Daoy (cell line): ENCODE measurements around the gene EPHA8. TPM values are rescaled to one million over a fixed set of nuclear protein-coding genes. Genes with fewer than 3 reads are reported as not detected.

Source experiments
- DNase-seq: peaks from one replicate; pipeline ENCODE4 v3.0.0-alpha.2; 2015; ENCODE audit warnings: low read depth
- total RNA-seq: library from RNA; depleted of rRNA; stranded (reverse); fragments of >200 nt; shearing (Covaris generic); gene quantifications from 2 replicates; pipeline ENCODE4 v1.2.3, GENCODE V29; 2014; rRNA removed

The EPHA8 gene
- not detected in 2 replicates for total RNA-seq

- DNase-seq: no peak
Observed at GRCh38 chr1:22562584-22563583, at the start of gene EPHA8. Gene EPHA8, plus strand, starts transcription at chr1:22563489. Its CDS starts 147 bp downstream, at chr1:22563636.

GRCh38 chr1:22516906-22517571, 46.2 kb upstream of the EPHA8 start:
- DNase-seq: no peak

GRCh38 chr1:22517956-22518355, 45.3 kb upstream of the EPHA8 start:
- DNase-seq: no peak

- DNase-seq: no peak
Observed at GRCh38 chr1:22518379-22518778, 44.9 kb upstream of the EPHA8 start.

GRCh38 chr1:22520871-22521270, 42.4 kb upstream of the EPHA8 start:
- DNase-seq: no peak

DNA sequence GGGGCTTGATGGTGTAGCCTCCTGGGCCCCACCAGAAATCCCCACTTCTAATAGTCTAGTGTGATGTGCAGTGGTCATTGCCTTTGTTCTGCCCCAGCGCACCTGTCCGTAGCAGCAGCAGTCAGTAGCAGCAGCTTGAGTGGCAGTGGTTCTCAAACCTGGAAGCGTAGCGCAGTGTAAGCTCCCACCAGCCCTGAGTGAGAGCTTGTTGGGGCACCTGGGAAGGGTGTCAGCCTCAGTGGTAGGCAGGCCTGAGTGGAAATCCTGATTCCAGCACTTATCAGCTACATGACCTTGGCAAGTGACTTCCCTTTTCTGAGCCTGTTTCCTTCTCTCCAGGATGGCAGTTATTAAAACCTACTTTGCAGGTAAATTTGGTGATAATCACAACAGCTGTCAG, 41.6 kb upstream of the EPHA8 start:
- no peak for DNase-seq

GRCh38 chr1:22522221-22522743, 41.0 kb upstream of the EPHA8 start:
- DNase-seq: no peak

DNA sequence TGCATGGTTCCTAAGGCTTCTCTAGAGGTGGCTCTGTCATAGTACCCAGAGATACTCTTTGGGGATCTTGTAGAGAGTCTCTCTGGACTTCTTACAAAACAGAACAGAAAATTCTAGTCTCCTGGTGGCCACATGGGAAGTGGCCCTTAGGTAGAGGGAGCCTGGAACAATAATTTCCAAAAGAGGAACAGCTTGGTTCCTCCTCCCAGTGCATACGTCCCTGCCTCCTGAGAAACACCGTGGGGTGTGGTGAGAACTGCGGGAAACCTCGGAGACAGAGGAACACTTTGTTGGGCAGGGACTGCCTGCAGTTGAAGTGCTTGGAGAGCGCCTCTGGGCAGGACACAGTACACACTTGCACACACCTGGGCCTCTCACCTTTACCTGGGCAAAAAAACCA, 38.8 kb upstream of the EPHA8 start:
- no peak for DNase-seq

- no peak for DNase-seq
Observed at GRCh38 chr1:22525211-22525610, 38.1 kb upstream of the EPHA8 start.

DNA sequence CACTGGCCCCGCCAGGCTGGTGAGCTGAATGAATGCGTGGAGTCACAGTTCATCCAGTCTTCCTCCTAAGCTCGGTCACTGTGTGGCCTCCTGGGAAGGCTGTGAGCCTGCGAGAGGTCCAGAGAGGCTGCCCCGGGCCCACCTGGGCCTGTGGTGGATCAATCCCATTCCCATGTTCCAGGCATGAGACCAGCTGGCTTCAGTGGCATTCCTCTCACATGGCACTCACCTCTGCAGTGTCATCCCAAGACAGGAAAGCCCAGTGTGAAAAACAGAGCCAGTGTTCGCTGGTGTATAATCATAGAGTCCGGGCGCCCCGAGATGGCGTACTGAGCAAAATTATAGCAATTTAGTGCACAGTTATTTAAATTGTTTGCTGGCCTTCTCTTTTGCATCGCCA, 37.6 kb upstream of the EPHA8 start:
- DNase-seq: no peak

DNA sequence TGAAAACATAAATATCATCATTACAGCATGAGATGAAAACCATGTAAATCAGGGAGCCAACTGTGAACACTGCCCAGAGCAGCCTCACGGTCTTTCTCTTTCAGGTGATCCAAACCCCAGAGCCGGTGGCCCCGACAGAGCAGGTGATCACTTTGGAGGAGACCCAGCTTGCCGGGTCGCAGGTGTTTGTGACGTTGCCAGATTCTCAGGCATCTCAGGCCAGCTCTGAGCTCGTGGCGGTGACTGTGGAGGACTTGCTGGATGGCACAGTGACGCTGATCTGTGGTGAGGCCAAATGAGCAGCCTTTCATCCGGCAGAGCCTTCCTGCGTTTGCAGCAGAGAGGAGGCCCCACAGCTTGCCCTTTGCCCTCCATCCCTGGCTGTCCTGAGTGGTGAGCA, 37.2 kb upstream of the EPHA8 start:
- no peak for DNase-seq

- no peak for DNase-seq
Observed at GRCh38 chr1:22526677-22527076, 36.6 kb upstream of the EPHA8 start.

DNA sequence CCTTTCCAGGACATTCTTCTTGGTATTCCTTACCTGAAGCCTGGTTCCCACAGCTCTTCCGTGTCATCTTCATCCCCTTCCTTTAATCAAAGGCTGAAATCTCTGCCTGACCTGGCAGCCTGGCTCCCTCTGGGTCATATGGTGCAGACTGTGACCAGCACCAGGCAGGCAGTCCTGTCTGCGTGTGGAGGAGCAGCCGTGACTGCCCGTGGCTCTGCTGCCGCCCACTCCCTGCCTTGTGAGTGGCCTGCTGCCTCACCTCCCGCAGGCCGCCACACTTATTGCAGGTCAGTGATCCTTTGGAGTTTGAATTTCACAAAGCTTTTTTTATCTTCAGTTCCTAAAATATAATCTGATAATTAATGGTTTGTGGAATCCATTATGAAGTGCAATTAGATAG, 36.2 kb upstream of the EPHA8 start:
- DNase-seq: no peak

GRCh38 chr1:22527555-22528296, 35.6 kb upstream of the EPHA8 start:
- DNase-seq: no peak

DNA sequence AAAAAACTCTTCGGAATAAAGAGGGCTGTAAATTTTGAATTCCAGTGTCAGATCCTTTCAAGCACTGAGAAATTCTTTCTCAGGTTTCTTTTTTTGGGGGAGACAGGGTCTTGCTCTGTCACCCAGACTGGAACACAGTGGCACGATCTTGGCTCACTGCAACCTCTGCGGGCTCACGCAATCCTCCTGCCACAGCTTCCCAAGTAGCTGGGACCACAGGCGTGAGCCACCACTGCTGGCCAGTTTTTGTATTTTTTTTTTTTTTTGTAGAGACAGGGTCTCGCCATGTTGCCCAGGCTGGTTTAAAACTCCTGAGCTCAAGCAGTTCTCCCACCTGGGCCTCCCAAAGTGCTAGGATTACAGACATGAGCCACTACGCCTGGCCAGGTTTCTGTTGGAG, 34.8 kb upstream of the EPHA8 start:
- no peak for DNase-seq

DNA sequence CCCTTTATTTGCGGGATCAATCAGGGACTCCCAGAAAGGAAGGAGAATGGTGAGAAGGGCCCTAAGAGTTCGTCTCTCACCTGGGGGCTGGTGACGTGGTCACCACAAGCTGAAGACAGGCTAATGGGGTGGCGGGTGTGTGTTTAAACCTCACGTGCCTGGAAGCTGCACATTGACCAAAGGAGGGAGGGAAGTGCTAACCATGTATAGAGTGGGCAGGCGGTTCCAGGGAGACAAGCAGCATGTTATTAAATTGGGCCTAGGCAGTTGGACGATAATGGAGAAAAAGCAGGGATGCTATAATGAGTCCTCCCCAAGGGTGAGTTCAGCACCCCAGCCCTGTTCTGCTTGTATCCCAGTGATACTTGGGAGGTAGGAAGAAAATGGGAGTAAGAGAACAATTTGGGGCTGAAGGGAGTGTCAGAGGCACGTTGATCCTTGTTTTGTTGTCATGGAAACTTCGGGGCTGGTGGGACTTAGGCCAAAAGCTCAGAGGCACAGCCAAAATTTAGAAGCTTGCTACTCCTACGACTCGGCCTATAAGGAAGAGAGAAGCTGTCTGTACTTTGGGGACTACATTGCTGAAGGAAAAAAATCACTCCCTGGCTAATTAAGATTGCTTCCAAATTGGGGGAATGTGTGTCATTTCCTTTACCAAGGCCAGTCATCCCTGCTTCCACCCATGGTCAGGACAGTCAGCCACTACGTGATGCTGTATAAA, 33.2 kb upstream of the EPHA8 start:
- DNase-seq: peak; percentile 45

DNA sequence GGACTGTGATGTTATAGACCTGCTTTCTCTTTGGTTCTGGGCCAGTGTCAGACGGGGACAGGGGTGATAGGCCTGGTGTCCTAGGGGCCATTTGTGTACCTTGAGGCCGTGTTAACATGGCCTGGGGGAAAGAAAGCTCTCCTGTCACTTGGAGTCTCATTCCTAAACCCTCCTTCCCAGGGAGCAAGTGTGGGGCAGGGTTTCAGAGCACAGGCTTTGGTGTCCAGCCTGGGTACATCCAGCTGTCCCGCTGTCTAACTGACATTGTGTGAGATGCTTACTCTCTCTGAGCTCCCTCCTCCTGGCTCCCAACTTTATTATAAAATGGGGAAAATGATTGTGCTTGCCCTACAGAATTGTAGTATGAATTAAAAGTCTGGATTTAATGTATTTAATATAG, 32.6 kb upstream of the EPHA8 start:
- no peak for DNase-seq

DNA sequence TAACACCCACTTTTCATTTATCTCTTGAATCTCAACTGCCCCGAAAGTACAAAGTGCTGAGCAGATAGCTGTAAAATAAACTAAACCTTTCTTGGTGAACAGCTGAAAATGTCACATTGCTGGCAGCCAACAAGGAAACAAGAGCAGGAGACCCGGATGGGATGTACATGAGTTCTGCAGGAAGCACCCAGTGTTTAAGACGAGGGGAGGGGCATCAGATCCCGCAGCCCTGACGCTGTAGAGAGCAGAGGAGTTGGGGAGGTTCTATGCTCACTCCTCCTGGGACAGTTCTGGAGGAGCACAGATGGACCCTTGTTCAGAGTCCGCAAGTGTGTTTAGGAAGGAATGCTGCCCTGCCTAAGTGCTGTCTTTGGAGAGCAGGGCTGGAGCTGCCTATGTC, 32.0 kb upstream of the EPHA8 start:
- no peak for DNase-seq

DNA sequence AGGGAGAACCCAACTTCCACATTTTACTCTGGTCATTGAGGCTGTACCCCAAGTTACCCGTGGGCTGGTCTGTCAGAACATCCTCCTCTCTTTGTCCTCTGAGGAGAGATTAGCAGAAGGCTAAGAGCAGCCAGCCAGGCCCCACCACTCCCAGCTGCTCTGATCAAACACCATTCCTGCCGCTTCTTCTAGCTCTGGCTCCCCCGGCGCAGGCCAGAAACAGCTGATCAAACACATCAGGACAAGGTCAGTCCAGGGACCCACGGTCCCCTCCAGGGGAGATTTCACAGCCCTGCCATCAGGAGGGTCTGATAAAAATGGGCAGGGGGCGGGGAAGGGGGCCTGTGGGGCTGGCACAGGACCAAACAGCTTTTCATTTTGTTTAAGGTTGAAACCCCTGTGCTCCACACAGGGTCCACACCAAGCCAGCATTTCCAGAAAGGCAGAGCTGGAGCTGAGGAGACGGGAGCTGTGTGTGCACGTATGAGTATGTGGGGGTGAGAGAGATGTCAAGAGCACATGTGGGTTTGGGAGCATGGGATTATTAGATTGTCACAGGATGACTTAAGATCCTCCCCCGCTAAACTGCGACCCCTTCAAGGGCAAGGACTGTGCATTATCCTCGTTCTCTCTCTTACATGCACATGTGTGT, 29.9 kb upstream of the EPHA8 start:
- DNase-seq: no peak

GRCh38 chr1:22534951-22535350, 28.3 kb upstream of the EPHA8 start:
- DNase-seq: no peak

DNA sequence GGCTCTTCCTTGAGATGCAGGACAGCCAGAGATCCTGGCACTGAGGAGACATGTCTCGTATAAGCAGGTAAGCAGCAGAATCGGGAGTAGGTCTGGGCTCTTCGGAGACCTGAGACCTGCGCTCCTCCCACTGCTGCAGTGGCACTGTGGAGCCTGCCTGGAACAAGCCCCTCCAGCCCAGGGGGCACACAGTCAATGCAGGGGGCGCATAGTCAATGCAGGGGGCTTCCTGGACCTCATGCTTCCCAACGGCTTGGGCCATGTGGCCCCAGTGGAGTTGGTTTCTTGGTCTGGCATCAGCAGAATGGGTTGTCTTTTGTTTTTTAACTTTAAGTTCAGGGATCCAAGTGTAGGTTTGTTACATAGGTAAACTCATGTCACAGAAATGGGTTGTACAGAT, 27.9 kb upstream of the EPHA8 start:
- no peak for DNase-seq
